Testis (tissue), 3 donors: ENCODE measurements around the gene RPAP3. TPM values are rescaled to one million over a fixed set of nuclear protein-coding genes. Genes with fewer than 3 reads are reported as not detected.

ENCODE experiments used
- DNase-seq: peaks from one replicate; pipeline ENCODE4 v3.0.0-alpha.2; 2019
- H3K27ac ChIP-seq, 2 donors: fragments of 200-600 bp; sonication (generic); one replicate each; pipeline ENCODE4 v1.5.1; 2019
- H3K27me3 ChIP-seq: fragments of 200-600 bp; sonication (generic); one replicate; pipeline ENCODE4 v1.5.1; 2019
- H3K36me3 ChIP-seq: fragments of 200-600 bp; sonication (generic); one replicate; pipeline ENCODE4 v1.5.1; 2017; ENCODE audit warnings: low read depth; ENCODE audit errors: missing control alignments
- H3K4me1 ChIP-seq: fragments of 200-600 bp; sonication (generic); one replicate; pipeline ENCODE4 v1.5.1; 2019
- H3K4me3 ChIP-seq, 2 donors: fragments of 200-600 bp; sonication (generic); one replicate each; pipeline ENCODE4 v1.5.1; 2017 to 2019
- H3K9me3 ChIP-seq: fragments of 200-600 bp; sonication (generic); one replicate; pipeline ENCODE4 v1.5.1; 2017
- CTCF ChIP-seq, 3 experiments: fragments of 450-650 bp in 2 of 3; fragments of 200-600 bp in 1 of 3; sonication (generic) in 1 of 3; IDR thresholded peaks; one replicate each; pipeline ENCODE4 v1.5.1; 2016 to 2019; ENCODE audit warnings: antibody characterized with exemption in 3 of 3, mild to moderate bottlenecking in 2 of 3, moderate library complexity in 1 of 3
- POLR2A ChIP-seq: fragments of 450-650 bp; IDR thresholded peaks from one replicate; pipeline ENCODE4 v1.6.1; 2017; ENCODE audit warnings: antibody characterized with exemption, mild to moderate bottlenecking, moderate library complexity
- WGBS, 2 donors: methylation state at CpG; one replicate each; pipeline ENCODE4 v1.1.5; 2018; 5-methylcytosine and 5-hydroxymethylcytosine counted together
- intact Hi-C: fragments of 100-400 bp; cut with DNase I; formaldehyde crosslinking; loops from one replicate; pipeline ENCODE4 v1.15.1; 2023; ENCODE audit warnings: low total_unique reads
- polyA plus RNA-seq: library from polyadenylated mRNA; stranded (reverse); fragments of 350-450 nt; fragmentation: Illumina TruSeq; extraction: RNeasy Lipid Tissue Mini Kit (QIAGEN cat#74804); gene quantifications from one replicate; pipeline ENCODE4 v1.2.3, GENCODE V29; 2014; ENCODE audit warnings: low read depth, low replicate concordance; ENCODE audit not compliant: insufficient read depth
- total RNA-seq, 2 donors: library from RNA; depleted of rRNA; stranded (reverse); fragments of >200 nt; gene quantifications; one replicate each; pipeline ENCODE4 v1.2.3, GENCODE V29; 2016

RPAP3 gene
- total and polyA plus RNA-seq, 3 donors from 2014 or later, result 12.7 to 32.3 (median 25.0) TPM

- H3K36me3 ChIP-seq, result no peaks in the 10 kb centered on the region
- intact Hi-C loops, result loop anchor here (10.0 kb wide), 2 partner anchors 58 to 118 kb away; partner anchors contain the start of gene SLC48A1
- no peak for DNase-seq
- WGBS, 2 donors, result 72 to 88% methylated on average over 6 of the region's 6 CpGs
- no peak for TF ChIP-seq CTCF (IDR thresholded peaks at IDR 0.05)
- no peak for TF ChIP-seq POLR2A
- peaks cover 36% of the 10 kb centered on the region for H3K4me1 ChIP-seq
- H3K9me3 ChIP-seq, result no peaks in the 10 kb centered on the region
- H3K4me3 ChIP-seq, result no peak overlapping the region
- peak overlapping the region; percentile 76 to 92 for H3K27ac ChIP-seq
- H3K27me3 ChIP-seq, result no peaks in the 10 kb centered on the region
Observed at GRCh38 chr12:47717046-47717442, 11.2 kb upstream of the RPAP3 start.

GRCh38 chr12:47715877-47716548 lies 10.2 kb upstream of the RPAP3 start:
- WGBS, 2 donors, result 76 to 77% methylated on average over 12 to 13 of the region's 13 CpGs
- peaks cover 36% of the 10 kb centered on the region for H3K4me1 ChIP-seq
- H3K4me3 ChIP-seq, result no peak overlapping the region
- H3K27me3 ChIP-seq, result no peaks in the 10 kb centered on the region
- H3K27ac ChIP-seq, result peak overlapping the region; percentile 76 to 92
- TF ChIP-seq POLR2A (no peak), CTCF (IDR thresholded peaks at IDR 0.05) (no peak)
- intact Hi-C loops, result loop anchor here (10.0 kb wide), 2 partner anchors 59 to 119 kb away; partner anchors contain the start of gene SLC48A1
- no peaks in the 10 kb centered on the region for H3K36me3 ChIP-seq
- H3K9me3 ChIP-seq, result no peaks in the 10 kb centered on the region
- no peak for DNase-seq

- Histone ChIP-seq H3K4me3 (no peak overlapping the region), H3K27me3 (no peaks in the 10 kb centered on the region), H3K27ac (peak overlapping the region; percentile 76 to 92), H3K4me1 (peaks cover 36% of the 10 kb centered on the region), H3K9me3 (no peaks in the 10 kb centered on the region), H3K36me3 (no peaks in the 10 kb centered on the region)
- intact Hi-C loops, result loop anchor here (10.0 kb wide), 2 partner anchors 59 to 119 kb away; partner anchors contain the start of gene SLC48A1
- peak; percentile 83 for DNase-seq
- WGBS, 2 donors, result 24 to 36% methylated on average over 10 of the region's 10 CpGs
- no peak for TF ChIP-seq POLR2A
- TF ChIP-seq CTCF (IDR thresholded peaks at IDR 0.05), result peak; percentile 65 to 93 (median 92)
Observed at GRCh38 chr12:47715393-47715876, 9.6 kb upstream of the RPAP3 start.

- H3K9me3 ChIP-seq, result no peaks in the 10 kb centered on the region
- H3K4me1 ChIP-seq, result peaks cover 36% of the 10 kb centered on the region
- no peak for DNase-seq
- TF ChIP-seq POLR2A (no peak), CTCF (IDR thresholded peaks at IDR 0.05) (no peak)
- H3K27ac ChIP-seq, result peak overlapping the region; percentile 36 to 92
- intact Hi-C loops, result loop anchor here (10.0 kb wide), 2 partner anchors 60 to 120 kb away; partner anchors contain the start of gene SLC48A1
- no peaks in the 10 kb centered on the region for H3K36me3 ChIP-seq
- H3K27me3 ChIP-seq, result no peaks in the 10 kb centered on the region
- 27 to 40% methylated on average over 5 of the region's 5 CpGs for WGBS, 2 donors
- no peak overlapping the region for H3K4me3 ChIP-seq
Observed at GRCh38 chr12:47714826-47715386, 9.1 kb upstream of the RPAP3 start.
